B cell (primary cell): Measurements from ENCODE around the gene OR51B4. TPM values are rescaled to one million over a fixed set of nuclear protein-coding genes. Genes with fewer than 3 reads are reported as not detected.
"Not testable (repeated sequence)": the region's sequence is repeated elsewhere in the genome, so short reads cannot be mapped to it uniquely, and the experiment has no call there.

Source experiments
- ATAC-seq: fragments of 200-7000 bp; cut with Tn5 transposase; one replicate; pipeline ENCODE4 v1.10.0; 2021; ENCODE audit warnings: low read depth, mild to moderate bottlenecking, moderate number of reproducible peaks, moderate library complexity
- CTCF ChIA-PET: fragments of 350-600 bp; sonication (Branson Sonifier 250); formaldehyde crosslinking; loops from one replicate; lab custom pipeline; 2021; ENCODE audit warnings: antibody characterized with exemption, inconsistent platforms; lab: Charles Lee
- POLR2A ChIA-PET: fragments of 350-600 bp; sonication (Branson Sonifier 250); formaldehyde crosslinking; loops from one replicate; lab custom pipeline; 2021; ENCODE audit warnings: antibody characterized with exemption; lab: Charles Lee
- DNase-seq: peaks from one replicate; pipeline ENCODE4 v3.0.0; 2013
- H2AFZ ChIP-seq: 2 replicates; pipeline ENCODE4 v1.6.1; 2012; ENCODE audit warnings: mild to moderate bottlenecking, low read depth, low read length; ENCODE audit not compliant: insufficient read depth, poor library complexity, severe bottlenecking
- H3K27ac ChIP-seq, 2 donors: 1 replicate in 1 of 2; 2 replicates in 1 of 2; pipeline ENCODE4 v1.5.1; 2012 to 2013; ENCODE audit warnings: low read length in 2 of 2, mild to moderate bottlenecking in 2 of 2, moderate library complexity in 1 of 2
- H3K27me3 ChIP-seq, 4 experiments: fragments of 200-600 bp in 1 of 4; sonication (generic) in 1 of 4; replicated peaks in 1 of 4; 1 replicate in 2 of 4; 2 replicates in 2 of 4; pipeline versions ENCODE4 v1.6.1 to v1.7.0; 2013 to 2016; ENCODE audit warnings: low read length in 3 of 4, mild to moderate bottlenecking in 2 of 4, mixed read lengths in 1 of 4, moderate library complexity in 1 of 4; ENCODE audit not compliant: insufficient read depth in 4 of 4, control insufficient read depth in 3 of 4; ENCODE audit errors: control extremely low read depth in 1 of 4
- H3K36me3 ChIP-seq, 2 experiments: replicated peaks in 1 of 2; 1 replicate in 1 of 2; 2 replicates in 1 of 2; pipeline versions ENCODE4 v1.6.1 to v1.7.1; 2013; ENCODE audit warnings: low read length in 1 of 2; ENCODE audit not compliant: insufficient read depth in 2 of 2, control insufficient read depth in 1 of 2; ENCODE audit errors: control extremely low read depth in 1 of 2, extremely low read depth in 1 of 2
- H3K4me1 ChIP-seq, 2 donors: fragments of 200-600 bp in 1 of 2; sonication (generic) in 1 of 2; 1 replicate in 1 of 2; 2 replicates in 1 of 2; pipeline versions ENCODE4 v1.5.1 to v1.6.1; 2013 to 2017; ENCODE audit warnings: low read length in 2 of 2; ENCODE audit not compliant: control insufficient read depth in 2 of 2, insufficient read depth in 2 of 2
- H3K4me2 ChIP-seq: replicated peaks from 2 replicates; pipeline ENCODE3; 2012; ENCODE audit warnings: mild to moderate bottlenecking, low read depth, low read length; ENCODE audit not compliant: poor library complexity, severe bottlenecking
- H3K4me3 ChIP-seq, 5 experiments: fragments of 200-600 bp in 1 of 5; sonication (generic) in 1 of 5; 1 replicate in 3 of 5; 2 replicates in 2 of 5; pipeline versions ENCODE4 v1.5.1 to v1.7.0; 2011 to 2016; ENCODE audit warnings: low read length in 4 of 5, mild to moderate bottlenecking in 4 of 5, low read depth in 2 of 5, control low read depth in 1 of 5, moderate library complexity in 1 of 5; ENCODE audit not compliant: insufficient read depth in 1 of 5; ENCODE audit errors: control extremely low read depth in 1 of 5, extremely low read depth in 1 of 5
- H3K79me2 ChIP-seq: fragments of 200-600 bp; sonication (generic); one replicate; pipeline ENCODE4 v1.6.0; 2016; ENCODE audit warnings: low read length; ENCODE audit not compliant: control insufficient read depth, insufficient read depth
- H3K9ac ChIP-seq: fragments of 200-600 bp; sonication (generic); 2 replicates; pipeline ENCODE4 v1.6.1; 2017; ENCODE audit warnings: mild to moderate bottlenecking, low read length, moderate library complexity
- H3K9me3 ChIP-seq, 3 donors: one replicate each; pipeline versions ENCODE4 v1.6.1 to v1.7.1; 2013; ENCODE audit warnings: low read length in 2 of 3; ENCODE audit not compliant: control insufficient read depth in 2 of 3, insufficient read depth in 1 of 3; ENCODE audit errors: control extremely low read depth in 1 of 3
- H4K20me1 ChIP-seq: 2 replicates; pipeline ENCODE4 v1.6.0; 2012; ENCODE audit warnings: mild to moderate bottlenecking, low read length; ENCODE audit not compliant: insufficient read depth, control insufficient read depth, poor library complexity, severe bottlenecking
- H3K27ac Mint-ChIP-seq: one replicate; pipeline ENCODE4 v1.8.0; 2021; ENCODE audit warnings: mixed read lengths
- H3K27me3 Mint-ChIP-seq: one replicate; pipeline ENCODE4 v1.8.0; 2021; ENCODE audit warnings: mixed read lengths
- H3K4me1 Mint-ChIP-seq: one replicate; pipeline ENCODE4 v1.8.0; 2021; ENCODE audit warnings: mixed read lengths
- H3K4me3 Mint-ChIP-seq: one replicate; pipeline ENCODE4 v1.8.0; 2021; ENCODE audit warnings: mixed read lengths
- H3K9me3 Mint-ChIP-seq: one replicate; pipeline ENCODE4 v1.8.0; 2022; ENCODE audit warnings: mixed read lengths; ENCODE audit not compliant: insufficient read depth
- EZH2 ChIP-seq: IDR thresholded peaks from 2 replicates; pipeline ENCODE4 v1.6.1; 2012; ENCODE audit warnings: borderline replicate concordance, low read depth, mild to moderate bottlenecking, moderate library complexity, low read length; ENCODE audit not compliant: insufficient read depth, poor library complexity, severe bottlenecking
- WGBS: methylation state at CpG from one replicate; pipeline ENCODE4 v1.1.5; 2013; ENCODE audit warnings: missing lambda C conversion rate; ENCODE audit not compliant: insufficient coverage; 5-methylcytosine and 5-hydroxymethylcytosine counted together
- intact Hi-C: fragments of 100-400 bp; cut with micrococcal nuclease; formaldehyde crosslinking; loops from one replicate; pipeline ENCODE4 v1.10.0; 2022
- polyA plus RNA-seq: library from polyadenylated mRNA; depleted of rRNA; stranded (reverse); fragments of >200 nt; gene quantifications from 2 replicates; pipeline ENCODE4 v1.2.3, GENCODE V29; 2012
- total RNA-seq, 2 donors: library from RNA; stranded (reverse); fragments of 120-200 nt in 1 of 2; gene quantifications; 1 replicate in 1 of 2; 2 replicates in 1 of 2; pipeline versions ENCODE4 v1.2.3 to v1.2.4, GENCODE V29; 2013 to 2022
- TF ChIP-seq, protein P1 (sequence below): fragments of 200-600 bp; IDR thresholded peaks from one replicate; pipeline ENCODE4 v1.8.0; 2022; ENCODE audit warnings: antibody characterized with exemption, mild to moderate bottlenecking

OR51B4 gene
- total and polyA plus RNA-seq, 2 donors (not counting 1 experiment from before 2014, with no cell fraction given): 0.21 TPM; not detected in 1

DNA sequence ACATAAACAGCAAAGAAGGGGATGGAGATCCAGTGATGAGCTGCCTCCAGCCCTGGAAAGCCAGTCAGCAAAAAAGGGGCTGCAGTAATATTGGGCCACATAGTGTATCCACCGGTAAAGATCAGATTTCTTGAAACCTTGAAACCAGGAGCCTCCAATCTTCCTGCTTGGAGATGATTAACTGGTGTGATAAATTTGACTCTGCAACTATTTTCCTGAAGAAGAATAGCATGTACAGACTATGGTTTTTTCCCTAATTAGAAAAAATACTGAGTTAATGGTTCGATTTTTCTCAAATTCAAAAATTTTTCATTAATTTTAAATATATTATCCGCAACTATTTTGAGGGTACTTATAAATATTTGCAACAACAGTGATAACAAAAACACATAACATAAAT lies 22.5 kb upstream of the OR51B4 start, which contains the start of gene OR51B2:
Gene OR51B2, minus strand, starts transcription at position 101 of the 400 bp plus-strand sequence. Its CDS starts 0 bp downstream, at position 101.
- Histone ChIP-seq H3K9ac (no peak within 1 kb of the TSS), H3K9me3 (no peaks in the 10 kb centered on the region), H3K27ac (no peak within 1 kb of the TSS), H2AFZ (no peak within 1 kb of the TSS), H3K36me3 (no peaks in the 10 kb centered on the region), H3K27me3 (no peaks in the 10 kb centered on the region), H3K4me3 (no peak within 1 kb of the TSS), H3K79me2 (no peaks in the 10 kb centered on the region), H3K4me1 (no peaks in the 10 kb centered on the region), H3K4me2 (no peak within 1 kb of the TSS), H4K20me1 (no peaks in the 10 kb centered on the region)
- intact Hi-C loops: no loop called here
- H3K9me3 Mint-ChIP-seq: no peaks in the 10 kb centered on the region
- H3K27ac Mint-ChIP-seq: no peak within 1 kb of the TSS
- no peaks in the 10 kb centered on the region for H3K4me1 Mint-ChIP-seq
- ChIA-PET CTCF (no interaction called here), POLR2A (no interaction called here)
- H3K27me3 Mint-ChIP-seq: no peaks in the 10 kb centered on the region
- no peak within 1 kb of the TSS for H3K4me3 Mint-ChIP-seq
- ATAC-seq (no peak), DNase-seq (no peak)
- TF ChIP-seq, protein P1, sequence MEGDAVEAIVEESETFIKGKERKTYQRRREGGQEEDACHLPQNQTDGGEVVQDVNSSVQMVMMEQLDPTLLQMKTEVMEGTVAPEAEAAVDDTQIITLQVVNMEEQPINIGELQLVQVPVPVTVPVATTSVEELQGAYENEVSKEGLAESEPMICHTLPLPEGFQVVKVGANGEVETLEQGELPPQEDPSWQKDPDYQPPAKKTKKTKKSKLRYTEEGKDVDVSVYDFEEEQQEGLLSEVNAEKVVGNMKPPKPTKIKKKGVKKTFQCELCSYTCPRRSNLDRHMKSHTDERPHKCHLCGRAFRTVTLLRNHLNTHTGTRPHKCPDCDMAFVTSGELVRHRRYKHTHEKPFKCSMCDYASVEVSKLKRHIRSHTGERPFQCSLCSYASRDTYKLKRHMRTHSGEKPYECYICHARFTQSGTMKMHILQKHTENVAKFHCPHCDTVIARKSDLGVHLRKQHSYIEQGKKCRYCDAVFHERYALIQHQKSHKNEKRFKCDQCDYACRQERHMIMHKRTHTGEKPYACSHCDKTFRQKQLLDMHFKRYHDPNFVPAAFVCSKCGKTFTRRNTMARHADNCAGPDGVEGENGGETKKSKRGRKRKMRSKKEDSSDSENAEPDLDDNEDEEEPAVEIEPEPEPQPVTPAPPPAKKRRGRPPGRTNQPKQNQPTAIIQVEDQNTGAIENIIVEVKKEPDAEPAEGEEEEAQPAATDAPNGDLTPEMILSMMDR: no peak
- no peak for TF ChIP-seq EZH2
- no CpG with 5 or more reads among the region's 3 CpGs for WGBS

DNA sequence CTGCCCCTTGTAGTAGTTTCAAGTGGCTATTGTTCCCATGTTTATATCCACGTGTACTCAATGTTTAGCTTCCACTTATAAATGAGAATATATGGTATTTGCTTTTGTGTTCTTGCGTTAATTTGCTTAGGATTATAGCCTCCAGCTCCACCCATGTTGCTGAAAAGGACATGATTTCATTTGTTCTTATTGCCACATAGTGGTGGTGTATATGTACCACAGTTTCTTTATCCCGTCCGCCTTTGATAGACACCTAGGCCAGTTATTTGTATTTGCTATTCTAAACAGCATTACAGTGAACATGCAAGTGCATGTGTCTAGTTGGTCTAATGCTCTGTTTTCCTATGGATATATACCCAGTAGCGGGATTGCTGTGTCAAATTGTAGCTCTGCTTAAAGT lies 15.5 kb upstream of the OR51B4 start:
- Histone ChIP-seq H3K4me1 (no peaks in the 10 kb centered on the region), H3K4me2 (no peak overlapping the region), H4K20me1 (no peaks in the 10 kb centered on the region), H3K36me3 (no peaks in the 10 kb centered on the region), H3K9me3 (no peaks in the 10 kb centered on the region), H2AFZ (no peak overlapping the region), H3K79me2 (no peaks in the 10 kb centered on the region), H3K27ac (no peak overlapping the region), H3K27me3 (no peaks in the 10 kb centered on the region), H3K4me3 (no peak overlapping the region), H3K9ac (no peak overlapping the region)
- no peaks in the 10 kb centered on the region for H3K4me1 Mint-ChIP-seq
- TF ChIP-seq, protein P1: no peak
- no peak for TF ChIP-seq EZH2
- no peaks in the 10 kb centered on the region for H3K27me3 Mint-ChIP-seq
- POLR2A ChIA-PET: no interaction called here
- H3K4me3 Mint-ChIP-seq: no peak overlapping the region
- no CpG with 5 or more reads among the region's 5 CpGs for WGBS
- intact Hi-C loops: no loop called here
- H3K27ac Mint-ChIP-seq: no peak overlapping the region
- DNase-seq (no peak), ATAC-seq (no peak)
- H3K9me3 Mint-ChIP-seq: peaks cover 2% of the 10 kb centered on the region
- CTCF ChIA-PET: no interaction called here

DNA sequence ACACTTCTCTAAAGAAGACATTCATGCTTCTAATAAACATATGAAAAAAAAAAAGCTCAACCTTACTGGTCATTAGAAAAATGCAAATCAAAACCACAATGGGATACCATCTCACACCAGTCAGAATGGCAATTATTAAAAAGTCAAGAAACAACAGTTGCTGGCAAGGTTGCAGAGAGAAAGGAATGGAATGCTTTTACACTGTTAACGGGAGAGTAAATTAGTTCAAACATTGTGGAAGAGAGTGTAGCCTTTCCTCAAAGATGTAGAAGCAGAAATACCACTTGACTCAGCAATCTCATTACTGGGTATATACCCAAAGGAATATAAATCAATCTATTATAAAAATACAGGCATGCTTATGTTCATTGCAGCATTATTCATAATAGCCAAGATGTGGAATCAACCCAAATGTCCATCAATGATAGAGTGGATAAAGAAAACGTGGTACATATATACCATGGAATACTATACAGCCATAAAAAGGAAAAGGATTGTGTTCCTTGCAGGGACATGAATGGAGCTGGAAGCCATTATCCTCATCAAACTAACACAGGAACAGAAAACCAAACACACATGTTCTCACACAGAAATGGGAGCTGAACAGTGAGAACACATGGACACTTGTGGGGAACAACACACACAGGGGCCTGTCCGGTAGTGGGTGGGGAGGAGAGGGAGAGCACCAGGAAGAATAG lies 11.7 kb upstream of the OR51B4 start:
- DNase-seq, H3K36me3 ChIP-seq, intact Hi-C loops, H3K4me1 ChIP-seq, H3K27ac Mint-ChIP-seq, H3K9me3 Mint-ChIP-seq, H3K4me2 ChIP-seq, POLR2A ChIA-PET, H3K4me3 ChIP-seq, H3K4me1 Mint-ChIP-seq, H3K27ac ChIP-seq, H4K20me1 ChIP-seq, ATAC-seq, H3K27me3 Mint-ChIP-seq, H3K27me3 ChIP-seq, CTCF ChIA-PET, H3K9me3 ChIP-seq, H3K4me3 Mint-ChIP-seq, H3K79me2 ChIP-seq, H3K9ac ChIP-seq, H2AFZ ChIP-seq: not testable (repeated sequence)
- no CpG with 5 or more reads among the region's 3 CpGs for WGBS
